ENCODE measurements around the gene TRAM2.
A peak's percentile ranks its signal among the peaks of the same experiment; 100 is the strongest.

The TRAM2 gene

GRCh38 chr6:52594221-52594620 is 17.4 kb upstream of the TRAM2 start:
- no peak for DNase-seq (ENCODE audit: low read depth in 3 of 3)

- no peak for DNase-seq (ENCODE audit: low read depth in 3 of 3)
Observed at GRCh38 chr6:52591832-52592231, 15.0 kb upstream of the TRAM2 start.

- no peak for DNase-seq (ENCODE audit: low read depth in 3 of 3)
Observed at GRCh38 chr6:52590152-52590891, 13.5 kb upstream of the TRAM2 start.

- no peak for DNase-seq (ENCODE audit: low read depth in 3 of 3)
Observed at GRCh38 chr6:52588710-52589091, 11.8 kb upstream of the TRAM2 start.

GRCh38 chr6:52588087-52588709 is 11.3 kb upstream of the TRAM2 start:
- no peak for DNase-seq (ENCODE audit: low read depth in 3 of 3)

GRCh38 chr6:52587001-52587400 is 10.1 kb upstream of the TRAM2 start:
- no peak for DNase-seq (ENCODE audit: low read depth in 3 of 3)

- DNase-seq (ENCODE audit: low read depth in 3 of 3) = no peak
Observed at GRCh38 chr6:52584203-52584602, 7.3 kb upstream of the TRAM2 start.

- DNase-seq (ENCODE audit: low read depth in 3 of 3) = no peak
Observed at GRCh38 chr6:52582996-52583395, 6.1 kb upstream of the TRAM2 start.

- DNase-seq (ENCODE audit: low read depth in 3 of 3) = no peak
Observed at GRCh38 chr6:52582446-52582845, 5.6 kb upstream of the TRAM2 start.

- DNase-seq (ENCODE audit: low read depth in 3 of 3) = no peak
Observed at GRCh38 chr6:52580905-52581304, 4.0 kb upstream of the TRAM2 start.

- DNase-seq (ENCODE audit: low read depth in 3 of 3) = no peak
Observed at GRCh38 chr6:52579006-52579660, 2.3 kb upstream of the TRAM2 start.

- no peak for DNase-seq (ENCODE audit: low read depth in 3 of 3)
Observed at GRCh38 chr6:52577778-52578463, 1.1 kb upstream of the TRAM2 start.

- DNase-seq (ENCODE audit: low read depth in 3 of 3) = peak; percentile 25 to 59 (median 32)
Observed at GRCh38 chr6:52576392-52577021, 353 bp downstream of the TRAM2 start.

- no peak for DNase-seq (ENCODE audit: low read depth in 3 of 3)
Observed at GRCh38 chr6:52576054-52576391, 837 bp downstream of the TRAM2 start.

GRCh38 chr6:52575502-52575892 is 1.4 kb downstream of the TRAM2 start:
- no peak for DNase-seq (ENCODE audit: low read depth in 3 of 3)

- peak in 2 of 3 experiments; percentile 13 to 41 for DNase-seq (ENCODE audit: low read depth in 3 of 3)
Observed at GRCh38 chr6:52574709-52575501, 2.0 kb downstream of the TRAM2 start.

- no peak for DNase-seq (ENCODE audit: low read depth in 3 of 3)
Observed at GRCh38 chr6:52573295-52573694, 3.6 kb downstream of the TRAM2 start.

- no peak for DNase-seq (ENCODE audit: low read depth in 3 of 3)
Observed at GRCh38 chr6:52572536-52572935, 4.3 kb downstream of the TRAM2 start.

GRCh38 chr6:52571099-52571755 is 5.6 kb downstream of the TRAM2 start:
- DNase-seq (ENCODE audit: low read depth in 3 of 3) = no peak

GRCh38 chr6:52570291-52570700 is 6.6 kb downstream of the TRAM2 start:
- no peak for DNase-seq (ENCODE audit: low read depth in 3 of 3)

GRCh38 chr6:52568320-52568719 is 8.5 kb downstream of the TRAM2 start:
- no peak for DNase-seq (ENCODE audit: low read depth in 3 of 3)

Data from stimulated activated CD4-positive, alpha-beta T cell treated with anti-CD3 and anti-CD28 coated beads, TNF-alpha, amount 100 ng/mL, for 24 hours (primary cell).